A673 (cell line): ENCODE results near the gene ADAM8.

Source experiments
- EZH2 ChIP-seq: fragments of 200-600 bp; sonication (generic); IDR thresholded peaks from 2 replicates; pipeline ENCODE4 v1.6.1; 2017; ENCODE audit warnings: borderline replicate concordance, low read depth, mild to moderate bottlenecking, mixed read lengths, antibody characterized with exemption, low read length; ENCODE audit not compliant: poor library complexity, severe bottlenecking
- TF ChIP-seq, protein P1 (sequence below): fragments of 300-800, 200-600 bp; sonication (generic); conservative IDR thresholded peaks from 2 replicates; pipeline ENCODE4 v1.5.1; 2017; ENCODE audit warnings: low read depth, mild to moderate bottlenecking, antibody characterized with exemption, low read length, moderate library complexity, mixed read lengths

GRCh38 chr10:133274751-133275683 is 1.7 kb downstream of the ADAM8 start:
- TF ChIP-seq, protein P1, sequence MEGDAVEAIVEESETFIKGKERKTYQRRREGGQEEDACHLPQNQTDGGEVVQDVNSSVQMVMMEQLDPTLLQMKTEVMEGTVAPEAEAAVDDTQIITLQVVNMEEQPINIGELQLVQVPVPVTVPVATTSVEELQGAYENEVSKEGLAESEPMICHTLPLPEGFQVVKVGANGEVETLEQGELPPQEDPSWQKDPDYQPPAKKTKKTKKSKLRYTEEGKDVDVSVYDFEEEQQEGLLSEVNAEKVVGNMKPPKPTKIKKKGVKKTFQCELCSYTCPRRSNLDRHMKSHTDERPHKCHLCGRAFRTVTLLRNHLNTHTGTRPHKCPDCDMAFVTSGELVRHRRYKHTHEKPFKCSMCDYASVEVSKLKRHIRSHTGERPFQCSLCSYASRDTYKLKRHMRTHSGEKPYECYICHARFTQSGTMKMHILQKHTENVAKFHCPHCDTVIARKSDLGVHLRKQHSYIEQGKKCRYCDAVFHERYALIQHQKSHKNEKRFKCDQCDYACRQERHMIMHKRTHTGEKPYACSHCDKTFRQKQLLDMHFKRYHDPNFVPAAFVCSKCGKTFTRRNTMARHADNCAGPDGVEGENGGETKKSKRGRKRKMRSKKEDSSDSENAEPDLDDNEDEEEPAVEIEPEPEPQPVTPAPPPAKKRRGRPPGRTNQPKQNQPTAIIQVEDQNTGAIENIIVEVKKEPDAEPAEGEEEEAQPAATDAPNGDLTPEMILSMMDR, result no peak
- no peak for TF ChIP-seq EZH2
